ENCODE measurements around the gene HGFAC. TPM values are rescaled to one million over a fixed set of nuclear protein-coding genes. Genes with fewer than 3 reads are reported as not detected.
"Not testable (repeated sequence)": the region's sequence is repeated elsewhere in the genome, so short reads cannot be mapped to it uniquely, and the experiment has no call there.

Gene HGFAC
- total RNA-seq, 1 experiment from 2014 or later: 0.28 TPM

- ChIA-PET POLR2A (interaction anchor here (0.6 kb wide), 1 partner anchor 472 kb away, joined by 3 read pairs; no protein-coding TSS in a partner anchor), CTCF (interaction anchor here (0.6 kb wide), 1 partner anchor 414 kb away, joined by 3 read pairs; no protein-coding TSS in a partner anchor)
- Mint-ChIP-seq H3K9me3 (ENCODE audit: unreplicated experiment) (no peaks in the 10 kb centered on the region), H3K36me3 (ENCODE audit: insufficient read depth, unreplicated experiment) (no peaks in the 10 kb centered on the region), H3K27ac (ENCODE audit: low read depth, unreplicated experiment) (no peak overlapping the region), H3K27me3 (ENCODE audit: insufficient read depth, unreplicated experiment) (no peaks in the 10 kb centered on the region), H3K4me3 (ENCODE audit: unreplicated experiment) (no peak overlapping the region), H3K4me1 (ENCODE audit: insufficient read depth, unreplicated experiment) (peaks cover 10% of the 10 kb centered on the region)
- no TSS peak for BruUV-seq (replicated peaks)
- DNase-seq (ENCODE audit: unreplicated experiment): no peak
- no peak for TF ChIP-seq CTCF (IDR thresholded peaks at IDR 0.05; ENCODE audit: unreplicated experiment)
- intact Hi-C loops (cut with micrococcal nuclease): no loop called here
Measured at GRCh38 chr4:3449574-3450534, 8.1 kb downstream of the HGFAC start.

GRCh38 chr4:3450643-3451042 lies 8.9 kb downstream of the HGFAC start:
- no peaks in the 10 kb centered on the region for H3K27me3 Mint-ChIP-seq (ENCODE audit: insufficient read depth, unreplicated experiment)
- no peak overlapping the region for H3K4me3 Mint-ChIP-seq (ENCODE audit: unreplicated experiment)
- no TSS peak for BruUV-seq (replicated peaks)
- intact Hi-C loops (cut with micrococcal nuclease): no loop called here
- peaks cover 10% of the 10 kb centered on the region for H3K4me1 Mint-ChIP-seq (ENCODE audit: insufficient read depth, unreplicated experiment)
- POLR2A ChIA-PET: no interaction called here
- no peak overlapping the region for H3K27ac Mint-ChIP-seq (ENCODE audit: low read depth, unreplicated experiment)
- TF ChIP-seq CTCF (IDR thresholded peaks at IDR 0.05; ENCODE audit: unreplicated experiment): no peak
- H3K36me3 Mint-ChIP-seq (ENCODE audit: insufficient read depth, unreplicated experiment): no peaks in the 10 kb centered on the region
- CTCF ChIA-PET: interaction anchor here (0.7 kb wide), 1 partner anchor 904 kb away, joined by 3 read pairs; no protein-coding TSS in a partner anchor
- H3K9me3 Mint-ChIP-seq (ENCODE audit: unreplicated experiment): no peaks in the 10 kb centered on the region
- DNase-seq (ENCODE audit: unreplicated experiment): no peak

- Mint-ChIP-seq H3K4me1 (ENCODE audit: insufficient read depth, unreplicated experiment) (peaks cover 10% of the 10 kb centered on the region), H3K27me3 (ENCODE audit: insufficient read depth, unreplicated experiment) (no peaks in the 10 kb centered on the region), H3K36me3 (ENCODE audit: insufficient read depth, unreplicated experiment) (no peaks in the 10 kb centered on the region), H3K9me3 (ENCODE audit: unreplicated experiment) (no peaks in the 10 kb centered on the region), H3K27ac (ENCODE audit: low read depth, unreplicated experiment) (no peak overlapping the region), H3K4me3 (ENCODE audit: unreplicated experiment) (no peak overlapping the region)
- ChIA-PET CTCF (interaction anchor here (0.7 to 2.0 kb wide), 4 partner anchors 8 to 106 kb away, joined by 3 to 8 read pairs (median 4); no protein-coding TSS in a partner anchor), POLR2A (interaction anchor here (1.1 to 2.2 kb wide), 3 partner anchors 9 to 29 kb away, joined by 4 to 7 read pairs (median 7); no protein-coding TSS in a partner anchor)
- intact Hi-C loops (cut with micrococcal nuclease): no loop called here
- peak; percentile 22 for DNase-seq (ENCODE audit: unreplicated experiment)
- BruUV-seq (replicated peaks): no TSS peak
- TF ChIP-seq CTCF (IDR thresholded peaks at IDR 0.05; ENCODE audit: unreplicated experiment): no peak
Measured at GRCh38 chr4:3451956-3452355, 10.2 kb downstream of the HGFAC start.

- Mint-ChIP-seq H3K36me3 (ENCODE audit: insufficient read depth, unreplicated experiment) (no peaks in the 10 kb centered on the region), H3K4me1 (ENCODE audit: insufficient read depth, unreplicated experiment) (peaks cover 10% of the 10 kb centered on the region), H3K4me3 (ENCODE audit: unreplicated experiment) (no peak overlapping the region), H3K27me3 (ENCODE audit: insufficient read depth, unreplicated experiment) (no peaks in the 10 kb centered on the region), H3K27ac (ENCODE audit: low read depth, unreplicated experiment) (no peak overlapping the region), H3K9me3 (ENCODE audit: unreplicated experiment) (no peaks in the 10 kb centered on the region)
- DNase-seq (ENCODE audit: unreplicated experiment): peak; percentile 37
- intact Hi-C loops (cut with micrococcal nuclease): no loop called here
- BruUV-seq (replicated peaks): no TSS peak
- CTCF ChIA-PET: interaction anchor here (0.7 to 2.0 kb wide), 5 partner anchors 9 to 112 kb away, joined by 3 to 8 read pairs (median 3); no protein-coding TSS in a partner anchor
- TF ChIP-seq CTCF (IDR thresholded peaks at IDR 0.05; ENCODE audit: unreplicated experiment): no peak
- POLR2A ChIA-PET: interaction anchor here (1.1 to 2.2 kb wide), 3 partner anchors 9 to 28 kb away, joined by 4 to 7 read pairs (median 7); no protein-coding TSS in a partner anchor
Measured at GRCh38 chr4:3452376-3452775, 10.6 kb downstream of the HGFAC start.

- BruUV-seq (replicated peaks); H3K36me3 Mint-ChIP-seq (ENCODE audit: insufficient read depth, unreplicated experiment); H3K4me3 Mint-ChIP-seq (ENCODE audit: unreplicated experiment); intact Hi-C loops (cut with micrococcal nuclease); H3K27ac Mint-ChIP-seq (ENCODE audit: low read depth, unreplicated experiment); CTCF ChIA-PET; DNase-seq (ENCODE audit: unreplicated experiment); H3K4me1 Mint-ChIP-seq (ENCODE audit: insufficient read depth, unreplicated experiment); POLR2A ChIA-PET; H3K9me3 Mint-ChIP-seq (ENCODE audit: unreplicated experiment): not testable (repeated sequence)
- H3K27me3 Mint-ChIP-seq (ENCODE audit: insufficient read depth, unreplicated experiment): peaks cover 11% of the 10 kb centered on the region
Measured at GRCh38 chr4:3455596-3455995, 13.8 kb downstream of the HGFAC start.

All from MCF 10A (cell line).